GM19328 (cell line): ENCODE results near the gene FRMD8.

ENCODE experiments used
- ATAC-seq: cut with Tn5 transposase; IDR thresholded peaks from one replicate; pipeline ENCODE4 v1.9.1; 2021; ENCODE audit warnings: mild to moderate bottlenecking, moderate library complexity; ENCODE audit not compliant: unreplicated experiment

FRMD8 gene

DNA sequence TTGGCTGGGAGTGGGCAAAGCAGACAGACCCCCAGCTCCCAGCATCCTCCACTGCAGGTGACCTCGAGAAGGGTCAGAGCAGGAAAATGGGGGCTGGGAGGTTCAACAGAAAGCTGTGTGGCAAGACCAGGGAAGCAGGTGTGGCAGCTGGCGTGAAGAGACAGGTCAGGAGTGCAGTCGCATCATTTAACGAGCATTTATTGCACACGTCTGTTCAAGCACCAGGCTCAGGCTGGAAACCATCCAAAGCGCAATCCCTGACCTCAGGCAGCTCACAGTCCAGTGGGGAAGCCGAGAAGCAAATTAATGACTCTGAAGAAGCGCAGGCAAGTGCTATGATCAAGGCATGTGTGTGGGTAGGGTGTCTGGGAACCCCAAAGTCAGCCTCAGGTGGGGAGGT lies 11.4 kb upstream of the FRMD8 start:
- ATAC-seq = no peak

- ATAC-seq = no peak
Observed at GRCh38 chr11:65376138-65376713, 10.2 kb upstream of the FRMD8 start.

DNA sequence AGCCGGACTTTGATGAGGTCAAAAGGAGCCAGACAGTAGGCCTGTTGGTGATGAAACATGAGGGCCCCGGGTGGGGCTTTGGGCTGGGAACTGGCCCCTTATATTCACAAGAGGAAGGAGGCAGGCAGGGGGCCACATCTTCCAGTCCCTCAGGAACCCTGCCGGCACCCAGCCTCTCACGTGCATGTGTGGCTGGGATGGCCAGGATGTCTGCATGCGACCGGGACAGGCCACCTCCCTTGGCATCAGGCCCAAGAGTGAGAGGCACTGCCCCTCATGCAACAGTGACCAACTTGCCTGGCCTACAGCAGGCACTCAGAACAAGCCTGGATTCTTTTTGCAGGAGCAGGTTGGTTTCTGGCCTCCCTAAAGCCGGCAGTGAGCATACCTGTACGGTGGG lies 9.4 kb upstream of the FRMD8 start:
- ATAC-seq = no peak

- no peak for ATAC-seq
Observed at GRCh38 chr11:65377777-65378176, 8.7 kb upstream of the FRMD8 start.

GRCh38 chr11:65378208-65378927 lies 8.1 kb upstream of the FRMD8 start:
- ATAC-seq = no peak

DNA sequence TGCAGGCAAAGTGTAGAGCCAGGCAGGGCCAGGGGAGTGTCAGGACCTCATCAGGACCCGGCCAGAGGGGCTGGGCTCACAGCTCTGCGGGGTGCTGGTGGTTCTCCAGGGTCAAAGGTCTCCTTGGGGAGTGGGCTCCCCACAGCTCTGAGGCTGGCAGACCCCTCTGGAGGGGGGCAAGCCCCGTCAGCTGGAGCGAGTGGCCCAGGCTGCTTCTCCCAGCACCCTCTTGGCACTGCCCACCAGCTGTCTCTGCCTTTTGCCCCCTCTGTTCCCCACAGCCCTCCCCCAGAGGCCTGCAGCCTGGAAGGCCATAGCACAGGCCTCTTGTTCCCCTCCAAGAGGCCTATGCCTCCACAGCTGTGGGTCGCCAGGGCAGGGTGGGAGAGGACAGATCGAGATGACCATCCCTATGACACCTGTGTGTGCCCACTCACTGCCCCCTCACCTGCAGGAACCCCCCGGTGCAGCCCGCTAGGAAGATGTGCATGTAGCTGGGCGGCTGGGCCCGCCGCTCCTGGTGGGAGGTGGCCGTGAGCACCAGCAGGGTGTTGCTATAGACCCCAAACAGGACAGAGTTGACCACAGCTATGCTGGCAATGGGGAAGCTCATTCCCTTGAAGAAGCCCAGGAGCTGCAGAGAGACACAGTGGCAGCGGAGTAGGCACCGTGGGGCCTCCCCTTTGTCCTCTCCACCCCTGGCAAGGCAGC lies 7.4 kb upstream of the FRMD8 start:
- ATAC-seq = no peak

GRCh38 chr11:65379698-65380459 lies 6.6 kb upstream of the FRMD8 start:
- no peak for ATAC-seq

- no peak for ATAC-seq
Observed at GRCh38 chr11:65380460-65381119, 5.8 kb upstream of the FRMD8 start.

DNA sequence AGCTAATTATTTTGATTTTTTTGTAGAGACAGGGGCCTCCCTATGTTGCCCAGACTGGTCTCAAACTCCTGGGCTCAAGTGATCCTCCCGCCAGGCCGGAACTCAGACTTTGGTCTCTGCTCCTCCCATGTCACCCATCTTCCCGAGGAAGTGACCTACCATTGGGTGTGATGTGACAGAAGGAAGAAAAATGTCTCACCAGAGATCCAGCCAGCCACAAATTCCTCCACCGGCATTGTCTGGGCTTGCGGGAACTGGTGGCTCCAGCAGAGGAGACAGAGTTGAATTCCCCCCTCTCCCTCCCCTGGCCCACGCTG lies 4.8 kb upstream of the FRMD8 start:
- ATAC-seq = no peak

GRCh38 chr11:65382033-65382803 lies 4.2 kb upstream of the FRMD8 start, which contains the start of gene SLC25A45:
TSS of gene SLC25A45 (minus strand) at chr11:65382646. CDS start at chr11:65381951, 695 bp downstream.
- peak; percentile 58 for ATAC-seq

- no peak for ATAC-seq
Observed at GRCh38 chr11:65382804-65383368, 3.6 kb upstream of the FRMD8 start.

DNA sequence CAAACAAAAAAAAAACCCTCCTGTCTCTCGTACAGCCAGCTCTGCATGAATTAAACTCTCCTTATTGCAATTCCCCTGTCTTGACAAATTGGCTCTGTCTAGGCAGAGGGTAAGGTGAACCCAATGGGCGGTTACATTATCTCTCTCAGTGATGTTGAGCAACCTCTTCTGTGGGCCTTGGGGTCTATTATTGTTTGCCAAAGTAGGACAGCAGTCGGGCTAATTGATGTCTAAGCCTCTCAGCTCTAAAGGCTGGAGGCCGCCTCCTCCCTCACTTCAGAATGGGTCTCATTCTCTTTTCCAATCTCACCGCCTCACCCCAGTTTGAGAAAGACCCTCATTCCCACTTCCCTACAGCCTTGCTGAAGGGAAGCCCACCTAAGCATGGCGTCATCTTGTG lies 2.7 kb upstream of the FRMD8 start:
- no peak for ATAC-seq

DNA sequence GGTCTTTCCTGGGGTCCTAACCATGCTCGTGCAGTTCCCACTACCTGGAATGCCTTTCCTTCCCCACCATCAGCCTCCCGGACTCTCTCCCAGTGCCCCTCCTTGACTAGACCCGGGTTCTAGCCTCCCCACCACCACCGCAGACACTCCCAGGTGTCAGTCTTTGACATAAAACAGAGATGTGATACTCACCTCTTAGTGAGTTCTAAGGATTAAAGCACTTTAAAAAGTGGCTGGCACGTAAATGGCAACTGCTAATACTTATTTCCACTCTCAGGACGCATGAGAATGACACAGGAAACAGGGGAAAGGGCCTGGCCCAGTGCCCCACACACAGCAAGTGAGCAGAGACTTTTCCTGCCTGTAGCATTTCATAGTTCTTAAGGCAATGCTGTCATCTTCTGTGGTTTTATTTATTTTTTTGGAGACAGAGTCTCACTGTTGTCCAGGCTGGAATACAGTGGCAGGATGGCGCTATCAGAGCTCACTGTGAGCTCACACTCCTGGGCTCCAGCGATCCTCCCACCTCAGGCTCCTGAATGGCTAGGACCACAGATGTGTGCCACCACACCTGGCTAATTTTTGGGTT lies 2.0 kb upstream of the FRMD8 start:
- ATAC-seq = no peak

DNA sequence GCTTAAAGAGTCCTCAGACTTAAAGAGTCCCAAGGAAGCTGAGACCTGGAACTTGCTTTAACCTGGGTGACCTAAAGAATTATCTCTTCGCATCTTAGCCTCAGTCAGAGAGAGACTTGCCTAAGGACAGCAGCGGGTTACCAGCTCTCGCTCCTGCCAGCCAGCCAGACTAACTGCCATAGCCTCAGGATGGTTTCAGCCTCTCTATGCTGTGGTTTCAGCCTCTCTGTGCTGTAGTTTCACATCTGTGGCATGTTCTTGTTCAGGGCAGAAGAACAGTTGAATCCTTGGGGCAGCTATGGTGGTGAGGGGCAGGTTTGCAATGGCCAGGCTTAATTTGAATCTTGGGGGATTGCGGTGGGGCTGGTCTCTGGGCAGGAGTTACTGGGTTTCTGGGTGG lies 2.3 kb downstream of the FRMD8 start:
- ATAC-seq = no peak

GRCh38 chr11:65389294-65389980 lies 3.0 kb downstream of the FRMD8 start:
- ATAC-seq = no peak

DNA sequence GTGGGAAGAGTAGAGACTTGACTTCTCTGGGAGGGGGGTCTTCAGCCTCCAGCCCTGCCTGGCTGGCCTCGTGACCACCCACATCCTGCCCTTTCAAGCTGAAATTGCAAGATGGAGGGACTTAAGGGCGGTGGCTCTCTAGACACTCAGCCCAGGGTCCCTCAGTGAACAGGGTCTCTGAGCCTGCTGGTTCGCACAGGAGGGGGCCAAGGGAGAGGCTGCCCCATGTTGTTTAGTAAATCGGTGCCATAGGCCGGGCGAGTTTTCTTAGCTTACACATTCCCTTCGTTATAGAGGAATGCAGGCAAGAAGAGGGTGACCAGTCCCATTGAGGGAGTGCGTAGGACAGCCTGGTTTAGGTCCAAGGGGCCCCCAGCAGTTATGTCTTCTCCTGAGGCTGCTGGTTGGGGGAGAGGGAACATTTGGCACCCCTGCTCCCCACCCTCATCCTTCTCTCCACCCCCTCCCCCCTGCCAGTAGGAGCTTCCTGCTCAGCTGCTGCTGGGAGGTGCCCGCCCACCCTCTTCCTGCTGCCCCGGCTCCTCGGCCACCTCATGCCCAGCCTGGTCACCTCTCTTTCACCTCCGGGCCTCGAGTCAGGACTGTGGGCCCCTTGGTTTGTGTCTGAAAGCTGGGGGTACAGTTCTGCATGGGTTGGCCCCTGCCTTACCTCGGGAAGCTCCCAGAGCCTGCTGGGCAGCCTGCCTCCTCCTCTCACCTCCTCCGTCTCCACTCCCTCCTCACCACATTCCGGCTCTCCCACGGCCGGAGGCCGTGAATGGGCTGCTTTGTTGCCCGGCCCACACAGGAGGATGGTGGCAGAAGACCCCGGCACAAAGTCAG lies 3.9 kb downstream of the FRMD8 start:
- ATAC-seq = no peak

- ATAC-seq = no peak
Observed at GRCh38 chr11:65390996-65391395, 4.6 kb downstream of the FRMD8 start.

GRCh38 chr11:65392186-65392829 lies 5.9 kb downstream of the FRMD8 start:
- no peak for ATAC-seq
